Tibial artery (tissue), 4 donors: Measurements from ENCODE around the gene NSUN2.

Experiments used
- DNase-seq, 2 donors: peaks; one replicate each; pipeline ENCODE4 v3.0.0-alpha.2; 2019
- H3K27ac ChIP-seq, 2 donors: fragments of 200-600 bp; sonication (generic) in 1 of 2; 1 replicate in 1 of 2; 2 replicates in 1 of 2; pipeline ENCODE4 v1.5.1; 2018 to 2019; ENCODE audit warnings: mild to moderate bottlenecking in 1 of 2
- H3K27me3 ChIP-seq, 2 donors: fragments of 200-600 bp; sonication (generic) in 1 of 2; one replicate each; pipeline versions ENCODE4 v1.5.1 to v1.6.0; 2016 to 2019
- H3K36me3 ChIP-seq, 3 donors: fragments of 200-600 bp; sonication (generic) in 2 of 3; one replicate each; pipeline ENCODE4 v1.5.1; 2016 to 2019; ENCODE audit warnings: mild to moderate bottlenecking in 2 of 3
- H3K4me1 ChIP-seq, 4 donors: fragments of 200-600 bp; sonication (generic) in 2 of 4; 1 replicate in 3 of 4; 2 replicates in 1 of 4; pipeline ENCODE4 v1.5.1; 2016 to 2019
- H3K4me3 ChIP-seq, 2 donors: fragments of 200-600 bp; sonication (generic) in 1 of 2; 1 replicate in 1 of 2; 2 replicates in 1 of 2; pipeline ENCODE4 v1.5.1; 2018 to 2019; ENCODE audit warnings: mild to moderate bottlenecking in 2 of 2
- H3K9me3 ChIP-seq, 3 donors: fragments of 200-600 bp; sonication (generic) in 1 of 3; one replicate each; pipeline ENCODE4 v1.5.1; 2016 to 2019
- CTCF ChIP-seq, 2 experiments: fragments of 200-600 bp in 1 of 2; fragments of 450-650 bp in 1 of 2; IDR thresholded peaks; one replicate each; pipeline ENCODE4 v1.5.1; 2017 to 2019; ENCODE audit warnings: antibody characterized with exemption in 2 of 2, mild to moderate bottlenecking in 1 of 2, moderate library complexity in 1 of 2
- intact Hi-C: fragments of 100-400 bp; cut with DNase I; formaldehyde crosslinking; loops from one replicate; pipeline ENCODE4 v1.15.0; 2023; ENCODE audit warnings: low total_unique reads

NSUN2 gene

GRCh38 chr5:6676702-6677101, 43.9 kb upstream of the NSUN2 start:
- H3K27me3 ChIP-seq: no peaks in the 10 kb centered on the region
- no peak overlapping the region for H3K27ac ChIP-seq
- peaks cover 0 to 6% (median 3%) of the 10 kb centered on the region in 3 donors for H3K36me3 ChIP-seq
- H3K9me3 ChIP-seq: no peaks in the 10 kb centered on the region
- intact Hi-C loops: no loop called here
- H3K4me1 ChIP-seq: no peaks in the 10 kb centered on the region
- no peak overlapping the region for H3K4me3 ChIP-seq
- no peak for TF ChIP-seq CTCF (IDR thresholded peaks at IDR 0.05)
- no peak for DNase-seq

- TF ChIP-seq CTCF (IDR thresholded peaks at IDR 0.05): no peak
- Histone ChIP-seq H3K27me3 (no peaks in the 10 kb centered on the region), H3K4me3 (no peak overlapping the region), H3K9me3 (no peaks in the 10 kb centered on the region), H3K36me3 (peaks cover 0 to 6% (median 6%) of the 10 kb centered on the region in 3 donors), H3K4me1 (no peaks in the 10 kb centered on the region), H3K27ac (no peak overlapping the region)
- intact Hi-C loops: no loop called here
- no peak for DNase-seq
These were observed 43.1 kb upstream of the NSUN2 start for GRCh38 chr5:6675784-6676491.

GRCh38 chr5:6674886-6675285, 42.0 kb upstream of the NSUN2 start:
- no peaks in the 10 kb centered on the region for H3K4me1 ChIP-seq
- intact Hi-C loops: no loop called here

GRCh38 chr5:6674421-6674820, 41.6 kb upstream of the NSUN2 start:
- Histone ChIP-seq H3K27me3 (no peaks in the 10 kb centered on the region), H3K4me1 (no peaks in the 10 kb centered on the region), H3K27ac (no peak overlapping the region), H3K9me3 (no peaks in the 10 kb centered on the region), H3K36me3 (peaks cover 11 to 15% (median 15%) of the 10 kb centered on the region in 3 donors), H3K4me3 (no peak overlapping the region)
- DNase-seq: no peak
- TF ChIP-seq CTCF (IDR thresholded peaks at IDR 0.05): no peak
- intact Hi-C loops: no loop called here

More at GRCh38 chr5:6674886-6675285, 42.0 kb upstream of the NSUN2 start:
- no peak for TF ChIP-seq CTCF (IDR thresholded peaks at IDR 0.05)
- H3K27me3 ChIP-seq: no peaks in the 10 kb centered on the region
- H3K27ac ChIP-seq: no peak overlapping the region
- no peaks in the 10 kb centered on the region for H3K9me3 ChIP-seq
- no peak for DNase-seq
- H3K36me3 ChIP-seq: peaks cover 7 to 13% (median 10%) of the 10 kb centered on the region in 3 donors
- no peak overlapping the region for H3K4me3 ChIP-seq

GRCh38 chr5:6673963-6674362, 41.1 kb upstream of the NSUN2 start:
- no peaks in the 10 kb centered on the region for H3K27me3 ChIP-seq
- intact Hi-C loops: no loop called here
- H3K36me3 ChIP-seq: peaks cover 11 to 18% (median 15%) of the 10 kb centered on the region in 3 donors
- no peaks in the 10 kb centered on the region for H3K9me3 ChIP-seq
- H3K4me3 ChIP-seq: no peak overlapping the region
- no peak overlapping the region for H3K27ac ChIP-seq
- DNase-seq: no peak
- TF ChIP-seq CTCF (IDR thresholded peaks at IDR 0.05): no peak
- H3K4me1 ChIP-seq: no peaks in the 10 kb centered on the region
